Mesothelial cell of epicardium (in vitro differentiated cells): Measurements from ENCODE around the gene IL1B. TPM values are rescaled to one million over a fixed set of nuclear protein-coding genes. Genes with fewer than 3 reads are reported as not detected.
"Not testable (repeated sequence)": the region's sequence is repeated elsewhere in the genome, so short reads cannot be mapped to it uniquely, and the experiment has no call there.

Experiments used
- DNase-seq, 2 experiments: peaks; one replicate each; pipeline ENCODE4 v3.0.0; 2021; ENCODE audit warnings: low spot score in 2 of 2; ENCODE audit not compliant: unreplicated experiment in 2 of 2
- H3K27ac Mint-ChIP-seq: 2 replicates; pipeline ENCODE4 v1.8.0; 2021; ENCODE audit warnings: mixed read lengths
- H3K27me3 Mint-ChIP-seq: 2 replicates; pipeline ENCODE4 v1.8.0; 2021; ENCODE audit warnings: low read depth, mixed read lengths
- H3K36me3 Mint-ChIP-seq: 2 replicates; pipeline ENCODE4 v1.8.0; 2021; ENCODE audit warnings: mixed read lengths
- H3K4me1 Mint-ChIP-seq: 2 replicates; pipeline ENCODE4 v1.8.0; 2021; ENCODE audit warnings: mixed read lengths
- H3K4me3 Mint-ChIP-seq: 2 replicates; pipeline ENCODE4 v1.8.0; 2021; ENCODE audit warnings: mild to moderate bottlenecking, moderate library complexity, mixed read lengths
- H3K9me3 Mint-ChIP-seq: 2 replicates; pipeline ENCODE4 v1.8.0; 2021; ENCODE audit warnings: mixed read lengths
- total RNA-seq: library from RNA; stranded (reverse); gene quantifications from 3 replicates; pipeline ENCODE4 v1.2.1, GENCODE V29; 2021
- TF ChIP-seq, protein P1 (sequence below): fragments of 200-600 bp; sonication (generic); IDR thresholded peaks from one replicate; pipeline ENCODE4 v1.5.0; 2021; ENCODE audit warnings: antibody characterized with exemption; ENCODE audit not compliant: unreplicated experiment

IL1B gene
- total RNA-seq, 1 donor from 2014 or later, result 1.3 TPM

DNA sequence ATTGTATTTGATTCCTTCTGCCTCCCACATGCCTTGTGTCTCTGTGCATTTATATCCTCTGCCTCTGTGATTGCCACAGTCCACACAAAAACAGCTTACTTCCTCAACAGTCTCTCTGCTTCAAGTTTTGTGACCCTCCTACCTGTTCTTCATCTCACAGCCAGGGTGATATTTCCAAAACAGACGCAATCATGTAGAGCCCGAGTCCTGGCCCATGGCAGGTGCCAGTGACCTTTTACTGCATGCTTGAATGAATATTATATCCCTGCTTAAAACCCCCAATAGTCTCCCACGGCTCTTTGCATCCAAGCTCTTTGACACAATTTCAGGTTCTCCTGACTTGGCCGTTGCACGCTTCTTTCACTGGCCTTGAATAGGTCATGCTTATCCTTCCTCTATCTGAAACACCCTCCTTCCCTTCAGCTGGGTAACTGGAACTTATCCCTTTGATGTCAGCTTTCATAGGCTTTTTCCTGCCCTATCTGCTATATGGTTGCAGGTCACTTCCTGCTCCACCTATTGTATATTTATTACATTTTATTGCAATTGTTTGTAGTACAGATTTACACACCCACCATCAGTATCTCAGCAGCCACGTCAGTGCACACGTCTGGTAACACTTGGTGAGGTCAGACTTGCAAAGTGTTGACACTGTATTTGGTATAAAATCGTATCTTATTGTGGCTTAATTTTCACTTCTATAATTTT lies 29.7 kb upstream of the IL1B start:
- H3K4me1 Mint-ChIP-seq, result peaks cover 20% of the 10 kb centered on the region
- H3K27me3 Mint-ChIP-seq, result peaks cover 5% of the 10 kb centered on the region
- no peak overlapping the region for H3K27ac Mint-ChIP-seq
- peaks cover 7% of the 10 kb centered on the region for H3K36me3 Mint-ChIP-seq
- TF ChIP-seq, protein P1, sequence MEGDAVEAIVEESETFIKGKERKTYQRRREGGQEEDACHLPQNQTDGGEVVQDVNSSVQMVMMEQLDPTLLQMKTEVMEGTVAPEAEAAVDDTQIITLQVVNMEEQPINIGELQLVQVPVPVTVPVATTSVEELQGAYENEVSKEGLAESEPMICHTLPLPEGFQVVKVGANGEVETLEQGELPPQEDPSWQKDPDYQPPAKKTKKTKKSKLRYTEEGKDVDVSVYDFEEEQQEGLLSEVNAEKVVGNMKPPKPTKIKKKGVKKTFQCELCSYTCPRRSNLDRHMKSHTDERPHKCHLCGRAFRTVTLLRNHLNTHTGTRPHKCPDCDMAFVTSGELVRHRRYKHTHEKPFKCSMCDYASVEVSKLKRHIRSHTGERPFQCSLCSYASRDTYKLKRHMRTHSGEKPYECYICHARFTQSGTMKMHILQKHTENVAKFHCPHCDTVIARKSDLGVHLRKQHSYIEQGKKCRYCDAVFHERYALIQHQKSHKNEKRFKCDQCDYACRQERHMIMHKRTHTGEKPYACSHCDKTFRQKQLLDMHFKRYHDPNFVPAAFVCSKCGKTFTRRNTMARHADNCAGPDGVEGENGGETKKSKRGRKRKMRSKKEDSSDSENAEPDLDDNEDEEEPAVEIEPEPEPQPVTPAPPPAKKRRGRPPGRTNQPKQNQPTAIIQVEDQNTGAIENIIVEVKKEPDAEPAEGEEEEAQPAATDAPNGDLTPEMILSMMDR, result no peak
- H3K4me3 Mint-ChIP-seq, result no peak overlapping the region
- DNase-seq, result no peak
- peaks cover 39% of the 10 kb centered on the region for H3K9me3 Mint-ChIP-seq

DNA sequence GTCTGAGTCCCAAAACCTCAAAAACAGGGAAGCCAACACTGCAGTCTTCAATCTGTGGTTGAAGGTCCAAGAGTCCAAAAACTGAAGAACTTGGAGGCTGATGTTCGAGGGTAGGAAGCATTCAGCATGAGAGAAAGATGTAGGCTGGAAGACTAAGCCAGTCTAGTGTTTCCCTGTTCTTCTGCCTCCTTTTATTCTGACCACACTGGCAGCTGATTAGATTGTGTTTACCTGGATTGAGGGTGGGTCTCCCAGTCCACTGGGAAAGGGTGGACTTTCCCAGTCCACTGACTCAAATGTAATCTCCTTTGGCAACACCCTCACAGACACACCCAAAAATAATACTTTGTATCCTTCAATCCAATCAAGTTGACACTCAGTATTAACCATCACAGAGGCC lies 27.5 kb upstream of the IL1B start:
- H3K27ac Mint-ChIP-seq, result no peak overlapping the region
- peaks cover 9% of the 10 kb centered on the region for H3K36me3 Mint-ChIP-seq
- no peak for DNase-seq
- H3K9me3 Mint-ChIP-seq, result peaks cover 47% of the 10 kb centered on the region
- TF ChIP-seq, protein P1, result no peak
- H3K4me1 Mint-ChIP-seq, result peaks cover 3% of the 10 kb centered on the region
- H3K27me3 Mint-ChIP-seq, result peaks cover 2% of the 10 kb centered on the region
- no peak overlapping the region for H3K4me3 Mint-ChIP-seq

DNA sequence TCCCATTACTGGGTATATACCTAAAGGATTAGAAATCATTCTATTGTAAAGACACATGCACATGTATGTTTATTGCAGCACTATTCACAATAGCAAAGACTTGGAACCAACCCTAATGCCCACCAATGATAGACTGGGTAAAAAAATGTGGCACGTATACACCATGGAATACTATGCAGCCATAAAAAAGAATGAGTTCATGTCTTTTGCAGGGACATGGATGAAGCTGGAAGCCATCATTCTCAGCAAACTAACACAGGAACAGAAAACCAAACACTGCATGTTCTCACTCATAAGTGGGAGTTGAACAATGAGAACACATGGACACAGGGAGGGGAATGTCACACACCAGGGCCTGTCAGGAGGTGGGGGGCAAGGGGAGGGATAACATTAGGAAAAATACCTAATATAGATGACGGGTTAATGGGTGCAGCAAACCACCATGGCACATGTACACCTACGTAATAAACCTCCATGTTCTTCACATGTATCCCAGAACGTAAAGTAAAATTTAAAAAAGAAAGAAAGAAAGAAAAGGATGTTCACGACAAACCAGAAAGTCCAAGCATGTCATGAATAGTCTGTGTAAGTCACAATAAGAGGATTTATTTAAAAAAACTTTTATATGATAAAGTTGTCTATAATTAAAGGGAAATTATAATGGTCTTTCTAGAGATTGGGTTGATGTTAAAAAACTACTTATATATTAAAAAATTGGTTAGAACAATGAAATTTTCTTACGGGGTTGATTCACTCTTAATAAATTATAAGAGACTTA lies 23.0 kb upstream of the IL1B start:
- not testable (repeated sequence) for DNase-seq, H3K27me3 Mint-ChIP-seq, H3K27ac Mint-ChIP-seq, H3K4me1 Mint-ChIP-seq, H3K4me3 Mint-ChIP-seq
- H3K36me3 Mint-ChIP-seq, result peaks cover 17% of the 10 kb centered on the region
- H3K9me3 Mint-ChIP-seq, result peaks cover 53% of the 10 kb centered on the region

DNA sequence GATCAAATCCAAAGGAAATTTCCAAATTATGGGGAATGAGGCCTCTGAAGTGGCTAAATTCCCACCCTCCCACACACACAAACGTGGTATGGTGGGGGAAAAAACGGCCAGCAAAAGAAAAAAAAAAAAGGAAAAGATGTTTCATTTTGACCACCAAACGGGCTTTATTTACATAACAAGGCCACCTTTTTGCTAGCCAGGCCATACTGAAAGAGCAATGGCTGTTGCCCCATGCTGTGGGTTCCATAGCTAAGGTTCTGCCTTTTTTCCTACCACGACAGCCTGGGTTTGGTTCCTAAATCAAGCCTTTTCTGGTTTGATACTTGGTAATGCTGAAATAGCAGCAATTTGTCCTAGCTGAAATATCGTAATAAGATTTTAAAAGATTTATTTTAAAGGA lies 14.0 kb upstream of the IL1B start:
- TF ChIP-seq, protein P1, result no peak
- DNase-seq, result no peak
- H3K27ac Mint-ChIP-seq, result no peak overlapping the region
- H3K4me3 Mint-ChIP-seq, result no peak overlapping the region
- no peaks in the 10 kb centered on the region for H3K27me3 Mint-ChIP-seq
- peaks cover 10% of the 10 kb centered on the region for H3K9me3 Mint-ChIP-seq
- peaks cover 5% of the 10 kb centered on the region for H3K4me1 Mint-ChIP-seq
- H3K36me3 Mint-ChIP-seq, result no peaks in the 10 kb centered on the region

DNA sequence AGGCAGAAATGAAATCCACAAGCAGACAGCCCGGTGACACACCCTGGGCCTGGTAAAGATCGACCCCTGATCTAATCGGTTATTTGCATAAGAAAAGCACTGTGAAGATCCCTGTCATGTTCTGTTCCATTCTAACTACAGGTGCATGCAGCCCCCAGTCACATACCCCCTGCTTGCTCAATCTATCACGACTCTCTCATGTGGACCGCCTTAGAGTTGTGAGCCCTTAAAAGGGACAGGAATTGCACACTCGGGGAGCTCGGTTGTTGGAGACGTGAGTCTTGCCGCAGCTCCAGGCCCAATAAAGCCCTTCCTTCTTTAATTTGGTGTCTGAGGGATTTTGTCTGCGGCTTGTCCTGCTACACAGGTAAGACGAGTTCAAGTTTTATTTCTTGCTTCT lies 13.4 kb upstream of the IL1B start:
- Mint-ChIP-seq H3K27ac (no peak overlapping the region), H3K27me3 (no peaks in the 10 kb centered on the region), H3K9me3 (peaks cover 10% of the 10 kb centered on the region), H3K4me1 (peaks cover 5% of the 10 kb centered on the region), H3K4me3 (no peak overlapping the region), H3K36me3 (no peaks in the 10 kb centered on the region)
- TF ChIP-seq, protein P1, result no peak
- DNase-seq, result no peak

DNA sequence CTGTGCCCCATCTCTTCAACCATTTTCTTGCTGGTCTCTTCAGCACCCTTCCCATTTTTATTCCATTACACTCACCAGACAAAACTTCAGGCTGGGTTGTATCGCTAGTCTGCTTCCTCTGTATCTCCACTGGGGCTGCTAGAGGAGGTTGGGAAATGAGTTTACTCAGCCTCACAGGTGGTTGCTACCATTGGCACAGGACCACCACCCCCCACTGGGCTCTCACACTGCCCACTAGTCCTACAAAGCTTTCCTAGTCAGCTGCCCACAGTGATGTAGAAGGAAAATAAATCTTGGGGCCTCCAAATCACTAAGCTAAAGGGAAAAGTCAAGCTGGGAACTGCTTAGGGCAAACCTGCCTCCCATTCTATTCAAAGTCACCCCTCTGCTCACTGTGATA lies 12.3 kb upstream of the IL1B start:
- no peaks in the 10 kb centered on the region for H3K27me3 Mint-ChIP-seq
- H3K4me1 Mint-ChIP-seq, result peaks cover 5% of the 10 kb centered on the region
- H3K4me3 Mint-ChIP-seq, result no peak overlapping the region
- H3K9me3 Mint-ChIP-seq, result peaks cover 6% of the 10 kb centered on the region
- no peak overlapping the region for H3K27ac Mint-ChIP-seq
- H3K36me3 Mint-ChIP-seq, result no peaks in the 10 kb centered on the region
- TF ChIP-seq, protein P1, result no peak
- no peak for DNase-seq
